A549 (cell line): ENCODE data around the gene C1QC.

Experiments used
- BCL3 ChIP-seq: fragments of >200 bp; sonication (Bioruptor Twin); formaldehyde crosslinking; IDR thresholded peaks from 3 replicates; pipeline ENCODE4 v1.6.1; 2016
- CTCF ChIP-seq: fragments of >200 bp; sonication (Bioruptor Twin); formaldehyde crosslinking; IDR thresholded peaks from 3 replicates; pipeline ENCODE4 v1.5.1; 2016
- EHMT2 ChIP-seq: fragments of 200-600 bp; sonication (generic); IDR thresholded peaks from 2 replicates; pipeline ENCODE4 v1.6.1; 2016; ENCODE audit warnings: antibody characterized with exemption, low read depth, mild to moderate bottlenecking, moderate library complexity
- EP300 ChIP-seq, 2 experiments: fragments of >200 bp; sonication (Bioruptor Twin); formaldehyde crosslinking; IDR thresholded peaks; 2 replicates in 1 of 2; 3 replicates in 1 of 2; pipeline ENCODE4 v1.6.1; 2016 to 2017
- GATA3 ChIP-seq: IDR thresholded peaks from 2 replicates; pipeline ENCODE4 v1.6.1; 2012; ENCODE audit warnings: borderline replicate concordance
- HMGXB4 ChIP-seq: fragments of 250-450 bp; sonication (Bioruptor Pico); IDR thresholded peaks from 2 replicates; pipeline ENCODE4 v1.5.0; 2021; ENCODE audit warnings: mild to moderate bottlenecking, moderate library complexity, borderline replicate concordance
- MAFK ChIP-seq: fragments of 450-650 bp; IDR thresholded peaks from 2 replicates; pipeline ENCODE4 v1.6.1; 2014; ENCODE audit not compliant: partially characterized antibody
- RCOR1 ChIP-seq: fragments of 150-350 bp; IDR thresholded peaks from 2 replicates; pipeline ENCODE4 v1.6.1; 2014; ENCODE audit warnings: antibody characterized with exemption, low read length, low read depth

DNA sequence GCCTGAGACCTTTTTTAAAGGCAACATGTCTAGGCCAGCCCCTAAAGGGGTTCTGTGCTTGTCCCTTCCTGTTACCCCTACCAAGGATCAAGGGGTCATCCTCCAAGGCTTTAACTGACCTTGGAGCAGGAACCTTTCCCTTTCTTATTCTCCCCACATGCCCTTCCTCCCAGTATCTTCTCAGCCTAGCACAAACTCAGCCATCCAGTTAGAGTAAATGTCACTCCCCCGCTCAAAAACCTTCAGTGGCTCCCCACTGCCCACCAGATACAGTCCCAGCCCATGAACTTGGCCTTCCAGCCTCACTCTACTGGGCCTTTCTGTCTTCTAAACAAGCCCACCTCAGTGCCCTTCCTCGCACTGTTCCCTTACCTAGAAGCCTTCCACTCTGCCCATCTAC, 18.4 kb downstream of the C1QC start:
- TF ChIP-seq MAFK (no peak), GATA3 (no peak), EHMT2 (no peak), CTCF (no peak), HMGXB4 (CRISPR knock-in tag) (no peak), RCOR1 (no peak), BCL3 (no peak), EP300 (IDR thresholded peaks at IDR 0.05) (no peak)
